ENCODE data around the gene TSPEAR.
"Not testable (repeated sequence)": the region's sequence is repeated elsewhere in the genome, so short reads cannot be mapped to it uniquely, and the experiment has no call there.

DNA sequence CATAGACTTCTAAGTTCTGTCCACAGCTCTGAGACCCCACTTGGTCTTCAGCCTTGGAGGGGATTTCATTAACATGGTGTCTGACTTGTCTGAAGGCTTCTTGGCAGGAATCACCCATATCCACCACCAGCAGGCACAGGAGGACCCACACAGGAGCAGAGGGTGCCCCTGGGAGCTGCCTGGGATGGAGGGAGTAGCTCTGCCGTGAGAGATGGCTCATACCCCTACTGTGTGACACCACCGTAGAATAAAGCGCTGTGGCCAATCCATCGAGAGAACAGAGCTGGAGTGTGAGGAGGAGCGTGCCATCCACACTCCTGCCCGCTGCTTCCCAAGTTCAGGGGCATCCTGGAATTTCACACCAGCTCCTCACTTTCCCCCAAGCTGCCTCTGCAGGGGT is 26.3 kb downstream of the TSPEAR start:
- TF ChIP-seq ZNF317 (CRISPR knock-in tag; IDR thresholded peaks at IDR 0.05; ENCODE audit: borderline replicate concordance, low read depth); NR2C2 (CRISPR knock-in tag; IDR thresholded peaks at IDR 0.05); ETV6 (CRISPR knock-in tag; IDR thresholded peaks at IDR 0.05); CTCF (IDR thresholded peaks at IDR 0.05); RELA (CRISPR knock-in tag; IDR thresholded peaks at IDR 0.05; ENCODE audit: borderline replicate concordance); ZNF396 (CRISPR knock-in tag; IDR thresholded peaks at IDR 0.05; ENCODE audit: borderline replicate concordance); ZNF263 (CRISPR knock-in tag; IDR thresholded peaks at IDR 0.05; ENCODE audit: low read depth); NFYB (CRISPR knock-in tag; conservative IDR thresholded peaks at IDR 0.05; ENCODE audit: low read depth); GRHL2 (CRISPR knock-in tag; IDR thresholded peaks at IDR 0.05; ENCODE audit: insufficient replicate concordance, severe bottlenecking): not testable (repeated sequence)
- TF ChIP-seq, protein P1, sequence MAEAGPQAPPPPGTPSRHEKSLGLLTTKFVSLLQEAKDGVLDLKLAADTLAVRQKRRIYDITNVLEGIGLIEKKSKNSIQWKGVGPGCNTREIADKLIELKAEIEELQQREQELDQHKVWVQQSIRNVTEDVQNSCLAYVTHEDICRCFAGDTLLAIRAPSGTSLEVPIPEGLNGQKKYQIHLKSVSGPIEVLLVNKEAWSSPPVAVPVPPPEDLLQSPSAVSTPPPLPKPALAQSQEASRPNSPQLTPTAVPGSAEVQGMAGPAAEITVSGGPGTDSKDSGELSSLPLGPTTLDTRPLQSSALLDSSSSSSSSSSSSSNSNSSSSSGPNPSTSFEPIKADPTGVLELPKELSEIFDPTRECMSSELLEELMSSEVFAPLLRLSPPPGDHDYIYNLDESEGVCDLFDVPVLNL (CRISPR knock-in tag; IDR thresholded peaks at IDR 0.05; ENCODE audit: borderline replicate concordance, low read depth), result not testable (repeated sequence)
